ENCODE results near the gene ARMC2.
"Not testable (repeated sequence)": the region's sequence is repeated elsewhere in the genome, so short reads cannot be mapped to it uniquely, and the experiment has no call there.

Gene ARMC2, protein sequence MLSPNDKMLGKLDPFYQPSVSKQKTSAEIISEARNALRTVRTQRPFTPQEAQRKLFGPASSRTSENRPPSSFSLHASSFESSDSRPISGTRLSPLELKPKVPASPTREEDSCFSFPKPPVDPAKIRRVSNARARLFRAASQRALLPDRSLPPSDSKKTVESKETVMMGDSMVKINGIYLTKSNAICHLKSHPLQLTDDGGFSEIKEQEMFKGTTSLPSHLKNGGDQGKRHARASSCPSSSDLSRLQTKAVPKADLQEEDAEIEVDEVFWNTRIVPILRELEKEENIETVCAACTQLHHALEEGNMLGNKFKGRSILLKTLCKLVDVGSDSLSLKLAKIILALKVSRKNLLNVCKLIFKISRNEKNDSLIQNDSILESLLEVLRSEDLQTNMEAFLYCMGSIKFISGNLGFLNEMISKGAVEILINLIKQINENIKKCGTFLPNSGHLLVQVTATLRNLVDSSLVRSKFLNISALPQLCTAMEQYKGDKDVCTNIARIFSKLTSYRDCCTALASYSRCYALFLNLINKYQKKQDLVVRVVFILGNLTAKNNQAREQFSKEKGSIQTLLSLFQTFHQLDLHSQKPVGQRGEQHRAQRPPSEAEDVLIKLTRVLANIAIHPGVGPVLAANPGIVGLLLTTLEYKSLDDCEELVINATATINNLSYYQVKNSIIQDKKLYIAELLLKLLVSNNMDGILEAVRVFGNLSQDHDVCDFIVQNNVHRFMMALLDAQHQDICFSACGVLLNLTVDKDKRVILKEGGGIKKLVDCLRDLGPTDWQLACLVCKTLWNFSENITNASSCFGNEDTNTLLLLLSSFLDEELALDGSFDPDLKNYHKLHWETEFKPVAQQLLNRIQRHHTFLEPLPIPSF

DNA sequence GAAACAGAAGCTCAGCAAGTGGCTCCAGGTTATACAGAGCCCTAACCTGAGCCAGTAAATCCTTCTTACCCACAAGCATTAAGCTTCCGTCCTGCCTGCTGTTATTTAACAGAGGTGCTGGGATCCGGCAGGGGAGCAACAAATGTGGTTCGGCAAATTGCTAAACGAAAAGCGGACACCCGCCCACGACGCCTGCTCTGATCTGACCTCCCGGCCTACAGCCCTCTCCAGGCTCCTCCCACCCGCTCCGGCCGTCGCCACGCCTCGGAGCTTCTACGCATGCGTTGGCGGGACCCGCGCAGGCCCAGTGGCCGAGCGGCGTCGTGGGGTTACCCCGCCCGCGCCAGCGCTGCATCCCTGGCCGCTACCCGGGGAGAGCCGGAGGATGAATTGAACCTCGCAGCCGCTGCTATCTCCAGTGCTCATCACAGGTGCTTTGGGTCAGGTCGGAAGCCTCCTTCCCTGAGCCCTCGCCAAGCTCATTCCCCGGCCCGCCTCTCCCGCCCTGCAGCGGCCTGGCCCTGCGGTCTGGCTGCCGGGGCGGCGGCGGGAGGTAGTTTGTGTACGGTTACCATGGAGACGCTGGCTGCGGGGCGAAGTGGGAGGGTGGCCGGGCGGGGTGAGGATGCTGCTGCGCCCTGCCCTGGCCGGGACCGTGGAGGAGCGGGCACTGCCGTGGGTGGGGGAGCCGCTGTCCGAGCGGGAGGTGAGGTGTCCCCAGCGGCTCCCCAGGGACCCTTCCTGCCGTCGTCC lies at the start of gene ARMC2:
TSS of gene ARMC2 (plus strand) at position 307 of the 753 bp plus-strand sequence. CDS start 5,846 bp downstream, outside the sequence.
- in situ Hi-C loops (cut with MboI; ENCODE audit: low sequenced_read_pairs) = no loop called here

DNA sequence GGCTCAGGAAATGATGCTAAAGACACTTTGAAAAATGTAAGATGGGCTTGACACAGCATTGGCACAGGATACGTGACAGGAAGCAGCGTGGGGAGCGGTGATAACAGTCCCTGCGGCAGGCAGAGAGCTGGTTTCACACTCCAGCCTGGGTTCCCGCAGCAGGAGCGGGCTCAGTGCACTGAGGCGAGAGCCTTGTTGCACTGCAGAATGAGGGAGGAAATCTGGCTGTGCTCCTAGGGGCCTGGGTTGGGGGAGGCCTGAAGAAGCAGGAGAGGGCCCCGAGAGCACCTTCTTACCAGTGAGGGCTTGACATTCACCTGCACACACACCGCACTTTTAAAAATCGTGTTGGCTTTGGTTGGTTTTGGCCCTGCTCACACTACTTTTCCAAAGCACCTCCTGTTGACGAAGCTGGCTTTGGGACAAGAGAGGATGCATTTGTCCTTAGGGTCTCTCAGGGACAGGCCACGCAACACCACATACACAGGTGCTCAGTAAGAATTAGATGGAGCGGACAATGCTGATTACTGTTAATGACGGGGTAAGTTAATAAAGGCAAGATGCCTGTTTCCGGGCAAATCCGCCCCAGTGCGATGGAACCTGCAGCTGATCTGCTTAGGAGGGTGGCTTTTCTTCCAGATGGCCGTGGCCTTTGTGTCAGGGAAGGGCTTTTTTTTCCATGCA lies 49.4 kb upstream of the ARMC2 start:
- in situ Hi-C loops (cut with MboI; ENCODE audit: low sequenced_read_pairs) = no loop called here

DNA sequence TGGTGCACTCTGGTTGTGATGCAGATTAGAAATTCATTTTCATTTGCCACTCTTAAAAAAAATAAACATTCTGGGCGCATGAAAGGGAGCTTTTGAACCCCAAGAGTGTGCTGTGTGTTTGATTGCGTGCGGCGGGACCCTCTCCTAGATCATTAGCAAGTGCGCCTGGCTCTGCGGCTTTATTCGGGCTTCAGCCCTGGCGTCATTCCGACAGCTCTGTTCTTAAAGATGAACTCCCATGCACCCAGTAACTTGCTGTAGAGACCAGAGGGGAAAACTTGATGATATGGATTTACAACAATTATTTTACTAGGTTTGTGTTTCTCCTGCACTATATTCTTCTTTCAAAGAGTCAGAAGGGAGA lies 48.9 kb upstream of the ARMC2 start:
- in situ Hi-C loops (cut with MboI; ENCODE audit: low sequenced_read_pairs) = no loop called here

DNA sequence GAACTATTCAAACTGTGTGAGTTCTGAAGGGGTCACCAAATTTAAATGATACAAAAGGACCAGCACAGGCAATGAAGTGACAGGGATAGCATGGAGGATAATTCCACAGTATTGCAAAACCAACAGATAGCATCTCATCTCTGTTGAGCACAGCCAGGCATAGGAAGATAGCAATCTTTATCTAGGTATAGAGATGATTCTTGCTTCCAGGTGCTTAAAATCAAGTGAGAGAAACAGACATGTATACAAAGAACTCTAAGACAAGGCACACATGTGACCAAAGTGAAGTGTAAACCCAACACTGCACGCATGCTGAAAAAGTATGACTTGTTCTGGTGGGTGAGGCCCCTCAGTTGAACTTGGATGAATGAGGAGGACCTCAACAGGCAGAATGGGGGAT lies 48.4 kb upstream of the ARMC2 start:
- in situ Hi-C loops (cut with MboI; ENCODE audit: low sequenced_read_pairs) = no loop called here

DNA sequence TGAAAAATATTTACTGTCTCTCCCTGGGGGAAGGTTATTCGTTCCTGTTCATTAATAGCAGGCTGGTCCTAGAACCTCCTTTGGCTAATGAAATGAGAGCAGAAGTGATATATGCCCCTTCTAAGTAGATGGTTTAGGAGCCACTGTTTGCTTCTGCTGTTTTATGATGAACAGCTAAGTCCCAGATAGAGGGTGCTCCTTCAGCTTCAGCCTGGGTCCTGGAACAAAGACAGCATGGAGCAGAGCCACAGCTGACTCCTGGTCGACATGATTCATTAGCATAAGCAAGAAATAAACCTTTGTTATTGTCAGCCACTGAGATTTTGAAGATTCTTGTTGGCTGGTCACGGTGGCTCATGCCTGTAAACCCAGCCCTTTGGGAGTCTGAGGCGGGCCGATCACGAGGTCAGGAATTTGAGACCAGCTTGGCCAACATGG lies 47.8 kb upstream of the ARMC2 start:
- in situ Hi-C loops (cut with MboI; ENCODE audit: low sequenced_read_pairs) = no loop called here

DNA sequence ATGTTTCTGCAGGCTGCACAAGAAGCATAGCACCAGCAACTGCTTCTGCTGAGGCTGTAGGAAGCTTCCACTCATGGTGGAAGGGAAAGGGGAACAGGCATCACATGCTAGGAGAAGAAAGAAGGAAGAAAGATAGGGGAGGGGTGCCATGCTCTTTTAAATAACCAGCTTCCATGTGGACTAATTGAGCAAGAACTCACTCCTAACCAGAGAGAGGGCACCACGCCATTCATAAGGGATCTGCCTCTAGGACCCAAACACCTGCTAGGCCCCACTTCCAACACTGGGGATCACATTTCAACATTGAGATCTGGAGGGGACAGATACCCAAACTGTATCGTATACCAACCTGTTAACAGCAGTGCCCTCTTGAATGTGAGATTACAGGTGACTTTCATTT lies 46.9 kb upstream of the ARMC2 start:
- in situ Hi-C loops (cut with MboI; ENCODE audit: low sequenced_read_pairs) = no loop called here

DNA sequence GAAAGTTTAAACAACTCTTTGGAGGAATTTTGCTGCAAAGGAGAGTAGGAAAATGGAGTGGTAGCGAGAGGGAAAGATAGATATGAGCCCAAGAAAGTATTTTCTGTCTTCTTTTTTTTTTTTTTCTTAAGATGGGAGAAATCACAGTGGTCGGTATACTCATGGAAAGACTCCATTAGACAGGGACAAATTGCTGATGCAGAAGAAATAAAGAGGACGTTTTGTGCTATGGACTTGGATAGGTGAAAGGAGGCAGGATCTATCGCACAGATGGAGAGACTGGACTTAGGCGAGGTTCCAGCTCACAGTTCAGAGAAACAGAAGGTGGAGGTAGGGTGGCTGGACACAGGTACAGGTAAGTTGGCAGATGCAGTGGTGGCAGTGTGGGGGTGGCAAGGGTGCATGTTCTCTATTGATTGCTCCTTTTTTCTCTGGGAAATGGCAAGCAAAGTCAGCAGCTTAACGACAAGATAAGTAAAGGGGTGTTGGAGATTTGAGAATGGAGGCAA lies 44.2 kb upstream of the ARMC2 start:
- in situ Hi-C loops (cut with MboI; ENCODE audit: low sequenced_read_pairs) = no loop called here

DNA sequence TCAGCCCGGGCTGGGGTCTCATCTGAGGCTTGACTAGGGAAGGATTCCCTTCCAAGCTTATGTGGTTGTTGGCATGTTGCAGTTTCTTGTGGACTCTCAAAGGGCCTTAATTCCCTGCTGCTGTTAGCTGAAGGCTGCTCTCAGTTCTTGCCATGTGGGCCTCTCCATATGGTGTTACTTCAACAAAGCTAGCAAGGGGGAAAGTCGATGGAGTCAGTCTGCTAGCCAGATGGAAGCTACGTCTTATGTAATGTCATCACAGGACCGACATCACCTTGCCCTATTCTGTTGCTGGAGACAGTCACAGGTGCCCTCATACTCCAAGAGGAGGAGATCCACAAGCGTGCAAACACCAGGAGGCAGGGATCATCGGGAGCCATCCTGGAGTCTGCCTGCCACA lies 43.3 kb upstream of the ARMC2 start:
- in situ Hi-C loops (cut with MboI; ENCODE audit: low sequenced_read_pairs) = no loop called here

DNA sequence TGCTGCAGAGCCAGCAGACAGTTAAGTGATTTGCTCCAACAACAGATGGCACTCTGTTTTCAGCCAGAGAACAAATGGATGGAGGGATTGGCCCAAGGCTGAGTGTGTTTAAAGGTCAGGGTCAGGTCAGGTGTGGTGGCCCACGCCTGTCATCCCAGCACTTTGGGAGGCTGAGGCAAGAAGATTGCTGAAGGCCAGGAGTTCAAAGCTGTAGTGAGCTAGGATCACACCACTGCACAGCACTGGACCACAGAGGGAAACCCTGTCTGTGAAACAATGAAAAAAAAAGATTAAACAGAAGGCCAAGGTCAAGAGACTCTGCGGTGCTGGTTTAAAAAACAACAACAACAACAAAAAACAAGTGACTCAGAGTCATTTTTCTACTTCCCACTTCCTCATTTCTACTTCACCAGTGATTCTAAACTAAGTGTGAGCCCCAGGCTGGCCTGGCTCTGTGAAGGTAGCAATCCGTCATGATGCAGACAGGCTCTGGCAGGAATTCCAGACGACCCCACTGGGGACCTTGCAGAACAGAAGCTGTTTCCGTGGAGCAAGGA lies 42.5 kb upstream of the ARMC2 start:
- in situ Hi-C loops (cut with MboI; ENCODE audit: low sequenced_read_pairs) = no loop called here

DNA sequence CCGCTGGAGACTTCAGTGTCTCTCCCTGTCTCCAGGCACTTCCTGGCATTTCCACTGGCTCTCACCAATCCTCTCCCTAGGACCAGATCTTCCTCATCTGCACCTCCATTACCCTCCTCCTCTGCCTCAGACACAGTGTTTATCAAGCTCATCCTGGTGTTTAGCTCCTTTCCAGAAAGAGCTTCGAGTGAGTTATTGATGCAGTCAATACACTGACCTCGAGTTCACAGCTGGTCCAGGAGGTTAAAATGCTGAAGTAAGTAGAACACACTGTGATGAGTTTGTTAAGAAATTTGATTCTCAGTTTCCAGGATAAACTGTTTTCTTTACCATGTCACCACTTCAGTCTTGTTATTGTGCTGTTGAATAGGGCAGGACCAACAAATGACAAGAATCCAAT lies 42.1 kb upstream of the ARMC2 start:
- in situ Hi-C loops (cut with MboI; ENCODE audit: low sequenced_read_pairs) = no loop called here

DNA sequence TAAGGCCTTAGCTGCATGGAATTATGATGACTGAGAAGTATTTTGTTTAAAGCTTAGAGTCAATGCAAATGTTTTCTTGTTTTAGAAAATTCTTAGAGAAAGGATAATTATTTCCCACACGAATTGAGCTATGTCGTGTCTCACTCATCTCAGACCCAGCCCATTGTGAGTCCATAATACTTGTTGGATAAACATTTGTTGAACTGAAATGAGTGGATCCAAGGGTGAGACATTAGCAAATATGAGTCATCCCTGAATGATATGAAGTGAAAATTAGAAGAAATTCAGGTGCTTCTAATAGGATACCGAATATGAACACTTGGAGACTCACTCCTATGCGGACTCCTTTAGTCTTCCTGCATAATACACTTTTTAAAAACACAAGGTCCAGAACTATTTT lies 41.6 kb upstream of the ARMC2 start:
- in situ Hi-C loops (cut with MboI; ENCODE audit: low sequenced_read_pairs) = no loop called here

DNA sequence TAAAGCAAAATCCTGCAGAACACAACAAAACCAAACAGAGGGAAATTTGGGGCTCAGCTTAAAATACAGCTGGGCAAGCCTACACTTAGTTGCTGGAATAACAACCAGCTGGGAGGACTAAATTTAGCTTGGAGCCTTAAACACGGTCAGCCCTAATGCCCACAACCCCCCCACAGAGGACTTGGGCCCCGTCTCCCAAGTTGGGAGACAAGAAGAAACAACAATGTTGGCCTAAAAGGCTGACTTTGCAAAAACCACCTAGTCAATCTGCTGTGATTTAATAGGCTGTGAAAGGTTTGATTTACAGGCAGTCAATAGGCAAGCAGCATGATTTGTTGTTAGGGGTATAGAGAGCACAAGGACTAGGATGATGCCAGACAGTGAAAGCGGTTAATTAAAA lies 40.3 kb upstream of the ARMC2 start:
- in situ Hi-C loops (cut with MboI; ENCODE audit: low sequenced_read_pairs) = no loop called here

DNA sequence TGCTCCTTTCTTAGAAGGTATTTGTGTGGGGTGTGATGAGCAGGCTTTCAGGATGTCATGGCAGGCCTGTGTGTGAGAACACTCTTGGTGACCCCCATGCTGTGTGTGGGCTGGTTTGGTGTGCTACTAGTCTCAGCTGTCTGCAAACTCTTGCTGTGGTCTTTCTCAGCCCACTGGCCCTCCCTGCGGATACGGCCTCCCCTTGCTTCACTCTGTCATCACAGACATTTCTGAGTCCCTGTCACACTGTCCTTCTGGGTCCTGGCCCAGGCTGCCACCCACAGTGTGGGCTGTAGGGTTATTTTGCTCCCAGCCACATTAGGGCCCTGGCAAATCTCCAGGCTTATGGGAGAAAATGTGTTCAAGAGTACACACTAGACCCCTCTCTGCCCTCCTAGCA lies 39.0 kb upstream of the ARMC2 start:
- in situ Hi-C loops (cut with MboI; ENCODE audit: low sequenced_read_pairs) = no loop called here

DNA sequence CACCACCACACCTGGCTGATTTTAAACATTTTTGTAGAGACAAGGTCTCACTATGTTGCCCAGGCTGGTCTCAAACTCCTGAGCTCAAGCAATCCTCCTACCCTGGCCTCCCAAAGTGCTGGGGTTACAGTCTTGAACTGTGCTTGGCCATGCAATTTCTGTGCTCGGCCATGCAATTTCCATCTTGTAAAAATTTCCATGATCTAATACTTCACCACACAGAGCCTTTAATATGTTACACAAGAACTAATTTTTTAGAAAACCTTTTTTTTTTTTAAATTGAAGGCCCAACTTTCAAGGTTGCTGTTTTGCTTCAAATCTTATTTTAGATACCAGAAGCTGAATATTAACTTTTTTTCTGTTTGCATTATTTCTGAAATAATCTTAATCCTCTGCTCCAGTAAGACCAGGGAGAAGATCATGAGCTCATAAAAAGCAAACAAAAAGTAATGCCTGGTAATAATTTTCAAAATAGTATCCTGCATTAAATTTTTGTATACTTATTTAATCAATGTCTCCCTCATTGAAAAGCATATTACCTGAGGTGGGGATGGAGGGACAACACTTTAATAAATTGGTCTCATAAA lies 38.1 kb upstream of the ARMC2 start:
- in situ Hi-C loops (cut with MboI; ENCODE audit: low sequenced_read_pairs) = no loop called here

DNA sequence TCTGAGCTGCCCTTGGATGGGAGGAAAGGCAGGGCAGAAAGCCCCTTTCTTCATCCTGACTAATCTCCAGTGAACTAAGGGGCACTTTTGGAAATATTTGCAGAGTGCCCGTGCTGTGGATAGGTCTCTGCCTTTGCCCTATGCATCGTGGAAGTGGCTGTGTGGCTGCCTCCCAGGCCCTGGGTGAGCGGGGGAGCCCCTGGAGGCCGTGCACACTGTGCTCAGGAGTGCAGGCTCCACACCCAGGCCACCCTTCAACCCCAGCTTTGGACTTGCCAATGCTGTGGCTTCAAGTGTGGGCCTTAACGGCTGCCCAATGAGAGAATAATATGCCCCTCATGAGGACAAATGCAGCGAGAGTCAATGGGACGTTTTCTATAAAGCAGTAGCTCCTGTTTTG lies 36.7 kb upstream of the ARMC2 start:
- in situ Hi-C loops (cut with MboI; ENCODE audit: low sequenced_read_pairs) = no loop called here

DNA sequence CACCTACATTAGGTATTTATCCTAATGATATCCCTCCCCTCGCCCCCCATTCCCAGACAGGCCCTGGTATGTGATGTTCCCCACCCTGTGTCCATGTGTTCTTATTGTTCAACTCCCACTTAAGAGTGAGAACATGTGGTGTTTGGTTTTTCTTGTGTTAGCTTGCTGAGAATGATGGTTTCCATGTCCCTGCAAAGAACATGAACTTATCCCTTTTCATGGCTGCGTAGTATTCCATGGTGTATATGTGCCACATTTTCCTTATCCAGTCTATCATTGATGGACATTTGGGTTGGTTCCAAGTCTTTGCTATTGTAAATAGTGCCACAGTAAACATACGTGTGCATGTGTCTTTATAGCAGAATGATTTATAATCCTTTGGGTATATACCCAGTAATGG lies 35.0 kb upstream of the ARMC2 start:
- in situ Hi-C loops (cut with MboI; ENCODE audit: low sequenced_read_pairs) = not testable (repeated sequence)

DNA sequence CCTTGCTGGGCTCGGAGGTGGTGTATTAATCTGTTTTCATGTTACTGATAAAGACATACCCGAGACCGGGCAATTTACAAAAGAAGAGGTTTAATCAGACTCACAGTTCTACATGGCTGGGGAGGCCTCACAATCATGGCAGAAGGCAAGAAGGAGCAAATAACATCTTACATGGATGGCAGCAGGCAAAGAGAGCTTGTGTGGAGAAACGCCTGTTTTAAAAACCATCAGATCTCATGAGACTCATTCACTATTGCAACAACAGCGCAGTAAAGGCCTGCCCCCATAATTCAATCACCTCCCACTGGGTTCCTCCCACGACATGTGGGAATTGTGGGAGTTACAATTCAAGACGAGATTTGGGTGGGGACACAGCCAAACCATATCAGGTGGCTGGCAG lies 30.9 kb upstream of the ARMC2 start:
- in situ Hi-C loops (cut with MboI; ENCODE audit: low sequenced_read_pairs) = not testable (repeated sequence)

DNA sequence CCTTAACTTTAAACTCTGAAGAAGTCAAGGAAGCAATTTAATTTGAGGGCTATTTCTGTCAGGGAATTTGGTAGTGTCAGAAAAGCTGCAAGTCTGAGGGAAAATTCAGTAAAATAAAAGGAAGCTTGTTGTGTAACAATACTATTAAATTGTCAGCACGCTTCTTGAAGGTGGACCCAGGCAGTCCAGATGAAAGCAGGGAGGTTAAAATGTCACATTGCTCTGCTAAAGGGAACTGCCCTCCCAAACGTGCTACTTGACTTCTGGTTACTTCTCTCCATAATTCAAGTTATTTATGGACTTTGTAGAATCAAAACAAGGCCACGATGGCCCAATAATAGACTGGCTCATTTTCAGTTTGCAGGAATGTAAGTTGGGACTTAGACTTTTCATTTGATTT lies 28.2 kb upstream of the ARMC2 start:
- in situ Hi-C loops (cut with MboI; ENCODE audit: low sequenced_read_pairs) = no loop called here

DNA sequence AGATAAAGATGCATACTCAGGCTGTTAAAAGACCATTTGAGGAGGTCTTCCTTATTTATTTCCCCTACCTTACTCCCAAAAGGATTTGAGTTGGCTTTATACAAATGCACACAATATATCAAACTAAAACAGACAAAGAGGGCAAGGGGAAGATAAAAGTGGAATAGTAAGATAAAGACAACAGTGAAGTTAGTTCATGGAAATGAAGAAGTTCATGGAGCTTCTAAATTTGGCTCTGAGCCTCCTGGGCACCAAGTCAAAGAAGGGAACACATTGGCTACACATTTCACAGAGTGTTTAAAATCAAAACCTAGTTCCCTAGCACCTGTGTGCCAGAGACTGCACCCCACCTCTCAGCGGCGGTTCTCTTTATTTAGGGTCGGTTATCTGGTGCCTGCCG lies 25.8 kb upstream of the ARMC2 start:
- in situ Hi-C loops (cut with MboI; ENCODE audit: low sequenced_read_pairs) = no loop called here

DNA sequence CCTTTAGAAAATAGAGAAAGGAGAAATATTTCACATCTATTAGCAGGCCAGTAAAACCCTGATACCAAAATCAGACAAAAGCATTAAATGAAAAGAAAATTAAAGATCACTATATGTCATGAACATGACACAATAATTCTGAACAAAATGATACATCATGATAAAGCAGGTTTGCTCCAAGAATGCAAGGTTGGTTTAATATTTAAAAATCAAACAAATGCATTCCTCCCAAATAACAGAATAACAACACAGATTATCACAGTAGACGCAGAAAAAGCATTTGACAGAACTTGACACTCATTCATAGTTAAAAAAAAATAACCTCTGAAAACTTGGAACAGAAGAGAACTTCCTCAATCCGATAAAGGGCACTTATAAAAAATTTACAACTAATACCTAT lies 22.9 kb upstream of the ARMC2 start:
- in situ Hi-C loops (cut with MboI; ENCODE audit: low sequenced_read_pairs) = no loop called here
